Tibial nerve (tissue), 4 donors: ENCODE data around the gene HBA2. TPM values are rescaled to one million over a fixed set of nuclear protein-coding genes. Genes with fewer than 3 reads are reported as not detected.
"Not testable (repeated sequence)": the region's sequence is repeated elsewhere in the genome, so short reads cannot be mapped to it uniquely, and the experiment has no call there.

ENCODE experiments used
- DNase-seq, 2 donors: peaks; one replicate each; pipeline ENCODE4 v3.0.0-alpha.2; 2019; ENCODE audit warnings: low spot score in 2 of 2
- H3K27ac ChIP-seq, 4 donors: fragments of 200-600 bp; sonication (generic) in 3 of 4; one replicate each; pipeline ENCODE4 v1.5.1; 2017 to 2019; ENCODE audit warnings: mild to moderate bottlenecking in 1 of 4
- H3K27me3 ChIP-seq, 2 donors: fragments of 200-600 bp; sonication (generic) in 1 of 2; one replicate each; pipeline versions ENCODE4 v1.5.1 to v1.6.0; 2017 to 2019
- H3K36me3 ChIP-seq, 3 donors: fragments of 200-600 bp; sonication (generic); one replicate each; pipeline ENCODE4 v1.5.1; 2018 to 2019
- H3K4me1 ChIP-seq, 4 donors: fragments of 200-600 bp; sonication (generic) in 3 of 4; one replicate each; pipeline ENCODE4 v1.5.1; 2017 to 2019
- H3K4me3 ChIP-seq, 4 donors: fragments of 200-600 bp; sonication (generic) in 3 of 4; one replicate each; pipeline ENCODE4 v1.5.1; 2017 to 2019; ENCODE audit warnings: mild to moderate bottlenecking in 1 of 4, moderate library complexity in 1 of 4
- H3K9me3 ChIP-seq, 4 donors: fragments of 200-600 bp; sonication (generic) in 3 of 4; one replicate each; pipeline ENCODE4 v1.5.1; 2017 to 2019
- CTCF ChIP-seq, 5 experiments: fragments of 200-600 bp in 3 of 5; fragments of 450-650 bp in 2 of 5; sonication (generic) in 3 of 5; IDR thresholded peaks; one replicate each; pipeline ENCODE4 v1.5.1; 2016 to 2019; ENCODE audit warnings: antibody characterized with exemption in 5 of 5, mild to moderate bottlenecking in 3 of 5, moderate library complexity in 2 of 5
- EP300 ChIP-seq, 2 donors: sonication (generic); formaldehyde crosslinking; IDR thresholded peaks; one replicate each; pipeline ENCODE4 v1.6.1; 2017; ENCODE audit warnings: antibody characterized with exemption in 2 of 2, mild to moderate bottlenecking in 1 of 2
- POLR2A ChIP-seq, 2 donors: fragments of 450-650 bp; IDR thresholded peaks; one replicate each; pipeline ENCODE4 v1.6.1; 2017; ENCODE audit warnings: antibody characterized with exemption in 2 of 2, mild to moderate bottlenecking in 2 of 2, moderate library complexity in 2 of 2
- WGBS, 2 donors: methylation state at CpG; one replicate each; pipeline ENCODE4 v1.1.5; 2018; 5-methylcytosine and 5-hydroxymethylcytosine counted together
- total RNA-seq, 4 donors: library from RNA; depleted of rRNA; stranded (reverse); fragments of >200 nt; gene quantifications; one replicate each; pipeline ENCODE4 v1.1.0, GENCODE V29; 2016

Gene HBA2
- total RNA-seq, 4 donors from 2014 or later = 10.1 to 495 (median 102) TPM

DNA sequence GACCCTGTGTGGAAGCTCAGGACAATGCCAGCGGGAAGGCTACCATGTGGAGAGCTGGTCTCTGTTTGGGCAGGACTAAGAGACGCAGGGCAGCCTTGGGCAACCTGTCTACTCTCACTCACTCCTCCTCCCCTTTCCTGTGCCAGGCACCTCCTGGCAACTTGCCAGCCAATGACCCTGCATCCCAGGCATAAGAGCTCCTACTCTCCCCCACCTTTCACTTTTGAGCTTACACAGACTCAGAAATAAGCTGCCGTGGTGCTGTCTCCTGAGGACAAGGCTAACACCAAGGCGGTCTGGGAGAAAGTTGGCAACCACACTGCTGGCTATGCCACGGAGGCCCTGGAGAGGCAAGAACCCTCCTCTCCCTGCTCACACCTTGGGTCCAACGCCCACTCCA, 4.3 kb upstream of the HBA2 start:
- no peaks in the 10 kb centered on the region for H3K9me3 ChIP-seq
- H3K4me3 ChIP-seq = no peak overlapping the region
- TF ChIP-seq CTCF (IDR thresholded peaks at IDR 0.05) (no peak), EP300 (IDR thresholded peaks at IDR 0.05) (no peak), POLR2A (IDR thresholded peaks at IDR 0.05) (no peak)
- no peak for DNase-seq
- peaks cover 0 to 24% (median 15%) of the 10 kb centered on the region in 4 donors for H3K4me1 ChIP-seq
- WGBS, 2 donors = 48 to 62% methylated on average over 4 to 6 of the region's 6 CpGs
- no peaks in the 10 kb centered on the region for H3K36me3 ChIP-seq
- peaks cover 3 to 74% of the 10 kb centered on the region in 2 donors for H3K27me3 ChIP-seq
- H3K27ac ChIP-seq = no peak overlapping the region

- DNase-seq = no peak
- Histone ChIP-seq H3K4me1 (peaks cover 0 to 26% (median 15%) of the 10 kb centered on the region in 4 donors), H3K9me3 (no peaks in the 10 kb centered on the region), H3K27me3 (peaks cover 3 to 76% of the 10 kb centered on the region in 2 donors), H3K27ac (no peak overlapping the region), H3K4me3 (no peak overlapping the region), H3K36me3 (no peaks in the 10 kb centered on the region)
- TF ChIP-seq EP300 (IDR thresholded peaks at IDR 0.05) (no peak), CTCF (IDR thresholded peaks at IDR 0.05) (no peak), POLR2A (IDR thresholded peaks at IDR 0.05) (no peak)
- 10 to 39% methylated on average over 3 of the region's 3 CpGs for WGBS, 2 donors
Observed at GRCh38 chr16:169014-169413, 3.7 kb upstream of the HBA2 start.

DNA sequence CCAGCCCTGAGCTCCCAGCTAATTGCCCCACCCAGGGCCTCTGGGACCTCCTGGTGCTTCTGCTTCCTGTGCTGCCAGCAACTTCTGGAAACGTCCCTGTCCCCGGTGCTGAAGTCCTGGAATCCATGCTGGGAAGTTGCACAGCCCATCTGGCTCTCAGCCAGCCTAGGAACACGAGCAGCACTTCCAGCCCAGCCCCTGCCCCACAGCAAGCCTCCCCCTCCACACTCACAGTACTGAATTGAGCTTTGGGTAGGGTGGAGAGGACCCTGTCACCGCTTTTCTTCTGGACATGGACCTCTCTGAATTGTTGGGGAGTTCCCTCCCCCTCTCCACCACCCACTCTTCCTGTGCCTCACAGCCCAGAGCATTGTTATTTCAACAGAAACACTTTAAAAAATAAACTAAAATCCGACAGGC, 2.6 kb upstream of the HBA2 start:
- not testable (repeated sequence) for H3K36me3 ChIP-seq, H3K27ac ChIP-seq, H3K4me3 ChIP-seq, H3K9me3 ChIP-seq, DNase-seq
- WGBS, 2 donors = 2 to 10% methylated on average over 4 to 5 of the region's 5 CpGs
- Histone ChIP-seq H3K27me3 (peaks cover 3 to 82% of the 10 kb centered on the region in 2 donors), H3K4me1 (peaks cover 0 to 24% (median 14%) of the 10 kb centered on the region in 4 donors)

DNA sequence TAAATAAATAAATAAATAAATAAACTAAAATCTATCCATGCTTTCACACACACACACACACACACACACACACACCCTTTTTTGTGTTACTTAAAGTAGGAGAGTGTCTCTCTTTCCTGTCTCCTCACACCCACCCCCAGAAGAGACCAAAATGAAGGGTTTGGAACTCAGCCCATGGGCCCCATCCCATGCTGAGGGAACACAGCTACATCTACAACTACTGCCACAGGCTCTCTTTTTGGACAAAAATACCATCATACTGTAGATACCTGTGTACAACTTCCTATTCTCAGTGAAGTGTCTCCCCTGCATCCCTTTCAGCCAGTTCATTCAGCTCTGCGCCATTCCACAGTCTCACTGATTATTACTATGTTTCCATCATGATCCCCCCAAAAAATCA, 1.9 kb upstream of the HBA2 start:
- Histone ChIP-seq H3K27ac (no peak overlapping the region), H3K27me3 (peaks cover under 1 to 82% of the 10 kb centered on the region in 2 donors), H3K4me3 (no peak overlapping the region), H3K9me3 (no peaks in the 10 kb centered on the region), H3K4me1 (peaks cover 0 to 20% (median 7%) of the 10 kb centered on the region in 4 donors), H3K36me3 (no peaks in the 10 kb centered on the region)
- WGBS, 2 donors = 8 to 44% methylated on average over 1 of the region's 1 CpG
- TF ChIP-seq EP300 (IDR thresholded peaks at IDR 0.05) (no peak), CTCF (IDR thresholded peaks at IDR 0.05) (no peak), POLR2A (IDR thresholded peaks at IDR 0.05) (no peak)
- no peak for DNase-seq

DNA sequence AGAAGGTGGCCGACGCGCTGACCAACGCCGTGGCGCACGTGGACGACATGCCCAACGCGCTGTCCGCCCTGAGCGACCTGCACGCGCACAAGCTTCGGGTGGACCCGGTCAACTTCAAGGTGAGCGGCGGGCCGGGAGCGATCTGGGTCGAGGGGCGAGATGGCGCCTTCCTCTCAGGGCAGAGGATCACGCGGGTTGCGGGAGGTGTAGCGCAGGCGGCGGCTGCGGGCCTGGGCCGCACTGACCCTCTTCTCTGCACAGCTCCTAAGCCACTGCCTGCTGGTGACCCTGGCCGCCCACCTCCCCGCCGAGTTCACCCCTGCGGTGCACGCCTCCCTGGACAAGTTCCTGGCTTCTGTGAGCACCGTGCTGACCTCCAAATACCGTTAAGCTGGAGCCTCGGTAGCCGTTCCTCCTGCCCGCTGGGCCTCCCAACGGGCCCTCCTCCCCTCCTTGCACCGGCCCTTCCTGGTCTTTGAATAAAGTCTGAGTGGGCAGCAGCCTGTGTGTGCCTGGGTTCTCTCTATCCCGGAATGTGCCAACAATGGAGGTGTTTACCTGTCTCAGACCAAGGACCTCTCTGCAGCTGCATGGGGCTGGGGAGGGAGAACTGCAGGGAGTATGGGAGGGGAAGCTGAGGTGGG, 657 bp downstream of the HBA2 start:
- 2 to 4% methylated on average over 8 to 17 of the region's 44 CpGs for WGBS, 2 donors
- not testable (repeated sequence) for H3K9me3 ChIP-seq, H3K27ac ChIP-seq, H3K4me3 ChIP-seq, H3K36me3 ChIP-seq, DNase-seq
- Histone ChIP-seq H3K4me1 (peaks cover 0 to 19% (median 2%) of the 10 kb centered on the region in 4 donors), H3K27me3 (peaks cover 0 to 76% of the 10 kb centered on the region in 2 donors)

DNA sequence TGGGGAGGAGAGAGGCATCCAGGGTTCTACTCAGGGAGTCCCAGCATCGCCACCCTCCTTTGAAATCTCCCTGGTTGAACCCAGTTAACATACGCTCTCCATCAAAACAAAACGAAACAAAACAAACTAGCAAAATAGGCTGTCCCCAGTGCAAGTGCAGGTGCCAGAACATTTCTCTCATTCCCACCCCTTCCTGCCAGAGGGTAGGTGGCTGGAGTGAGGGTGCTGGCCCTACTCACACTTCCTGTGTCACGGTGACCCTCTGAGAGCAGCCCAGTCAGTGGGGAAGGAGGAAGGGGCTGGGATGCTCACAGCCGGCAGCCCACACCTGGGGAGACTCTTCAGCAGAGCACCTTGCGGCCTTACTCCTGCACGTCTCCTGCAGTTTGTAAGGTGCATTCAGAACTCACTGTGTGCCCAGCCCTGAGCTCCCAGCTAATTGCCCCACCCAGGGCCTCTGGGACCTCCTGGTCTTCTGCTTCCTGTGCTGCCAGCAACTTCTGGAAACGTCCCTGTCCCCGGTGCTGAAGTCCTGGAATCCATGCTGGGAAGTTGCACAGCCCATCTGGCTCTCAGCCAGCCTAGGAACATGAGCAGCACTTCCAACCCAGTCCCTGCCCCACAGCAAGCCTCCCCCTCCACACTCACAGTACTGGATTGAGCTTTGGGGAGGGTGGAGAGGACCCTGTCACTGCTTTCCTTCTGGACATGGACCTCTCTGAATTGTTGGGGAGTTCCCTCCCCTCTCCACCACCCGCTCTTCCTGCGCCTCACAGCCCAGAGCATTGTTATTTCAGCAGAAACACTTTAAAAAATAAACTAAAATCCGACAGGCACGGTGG, 1.5 kb downstream of the HBA2 start:
- H3K27me3 ChIP-seq = peaks cover 0 to 76% of the 10 kb centered on the region in 2 donors
- not testable (repeated sequence) for H3K27ac ChIP-seq, DNase-seq, H3K9me3 ChIP-seq, H3K4me3 ChIP-seq, H3K36me3 ChIP-seq
- peaks cover 0 to 19% (median 2%) of the 10 kb centered on the region in 4 donors for H3K4me1 ChIP-seq
- 22 to 30% methylated on average over 7 to 8 of the region's 13 CpGs for WGBS, 2 donors
